ENCODE results near the gene PRCP. TPM values are rescaled to one million over a fixed set of nuclear protein-coding genes. Genes with fewer than 3 reads are reported as not detected.

PRCP gene
- total RNA-seq, 4 donors from 2014 or later, result 12.5 to 56.9 (median 16.4) TPM

DNA sequence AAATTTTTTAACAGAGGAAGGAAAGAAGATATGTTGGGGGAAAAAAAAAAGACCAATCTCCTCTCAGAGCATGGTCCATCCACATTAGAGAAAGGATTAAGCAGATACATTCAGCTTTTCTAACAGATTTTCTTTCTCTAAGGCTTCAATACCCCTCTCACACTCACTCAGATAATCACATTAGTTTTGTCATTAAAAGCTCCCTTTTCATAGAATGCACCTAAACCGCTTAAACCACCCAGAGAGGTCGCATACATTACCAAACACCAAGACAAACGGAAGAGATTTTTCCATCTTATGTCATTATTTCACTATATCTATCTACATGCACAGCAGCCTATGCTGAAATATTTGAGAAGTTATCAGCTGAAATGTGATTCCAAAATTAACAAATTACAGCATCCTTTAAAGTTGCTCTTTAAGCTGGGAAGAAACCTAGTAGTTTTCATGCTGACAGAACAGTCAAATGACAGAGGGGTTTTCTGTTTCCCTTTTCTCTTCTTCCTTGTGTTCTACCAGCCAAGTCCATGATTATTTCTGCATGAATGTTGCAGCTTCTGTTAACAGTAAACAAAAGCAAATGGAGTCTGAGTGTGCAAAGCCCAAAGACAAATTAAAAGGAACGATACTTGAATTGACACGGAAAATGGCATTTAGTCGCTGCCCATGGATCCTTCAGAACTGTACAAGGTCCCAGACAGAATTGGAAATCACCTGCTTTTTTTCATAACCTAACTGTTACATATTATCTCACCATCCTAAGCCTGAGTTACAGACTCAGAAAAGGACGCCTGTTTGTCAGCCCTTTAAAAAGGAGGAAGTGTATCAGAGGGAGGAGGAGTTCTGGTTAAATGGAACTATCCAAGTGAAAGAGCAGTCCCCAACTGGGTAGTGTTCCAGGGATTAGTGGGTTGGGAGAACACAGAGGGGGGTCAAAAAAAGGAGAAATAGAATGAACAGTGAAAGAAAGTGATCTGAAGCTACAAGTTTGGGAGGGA, 54.6 kb downstream of the PRCP start:
- no peak for DNase-seq
- TF ChIP-seq, protein P1, sequence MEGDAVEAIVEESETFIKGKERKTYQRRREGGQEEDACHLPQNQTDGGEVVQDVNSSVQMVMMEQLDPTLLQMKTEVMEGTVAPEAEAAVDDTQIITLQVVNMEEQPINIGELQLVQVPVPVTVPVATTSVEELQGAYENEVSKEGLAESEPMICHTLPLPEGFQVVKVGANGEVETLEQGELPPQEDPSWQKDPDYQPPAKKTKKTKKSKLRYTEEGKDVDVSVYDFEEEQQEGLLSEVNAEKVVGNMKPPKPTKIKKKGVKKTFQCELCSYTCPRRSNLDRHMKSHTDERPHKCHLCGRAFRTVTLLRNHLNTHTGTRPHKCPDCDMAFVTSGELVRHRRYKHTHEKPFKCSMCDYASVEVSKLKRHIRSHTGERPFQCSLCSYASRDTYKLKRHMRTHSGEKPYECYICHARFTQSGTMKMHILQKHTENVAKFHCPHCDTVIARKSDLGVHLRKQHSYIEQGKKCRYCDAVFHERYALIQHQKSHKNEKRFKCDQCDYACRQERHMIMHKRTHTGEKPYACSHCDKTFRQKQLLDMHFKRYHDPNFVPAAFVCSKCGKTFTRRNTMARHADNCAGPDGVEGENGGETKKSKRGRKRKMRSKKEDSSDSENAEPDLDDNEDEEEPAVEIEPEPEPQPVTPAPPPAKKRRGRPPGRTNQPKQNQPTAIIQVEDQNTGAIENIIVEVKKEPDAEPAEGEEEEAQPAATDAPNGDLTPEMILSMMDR (IDR thresholded peaks at IDR 0.05), result no peak
- no peak for TF ChIP-seq POLR2A (IDR thresholded peaks at IDR 0.05)
- Histone ChIP-seq H3K9me3 (no peaks in the 10 kb centered on the region), H3K27me3 (no peaks in the 10 kb centered on the region), H3K27ac (no peak overlapping the region), H3K4me1 (no peaks in the 10 kb centered on the region), H3K36me3 (peaks cover 0 to 6% (median 0%) of the 10 kb centered on the region in 3 donors), H3K4me3 (no peak overlapping the region)

DNA sequence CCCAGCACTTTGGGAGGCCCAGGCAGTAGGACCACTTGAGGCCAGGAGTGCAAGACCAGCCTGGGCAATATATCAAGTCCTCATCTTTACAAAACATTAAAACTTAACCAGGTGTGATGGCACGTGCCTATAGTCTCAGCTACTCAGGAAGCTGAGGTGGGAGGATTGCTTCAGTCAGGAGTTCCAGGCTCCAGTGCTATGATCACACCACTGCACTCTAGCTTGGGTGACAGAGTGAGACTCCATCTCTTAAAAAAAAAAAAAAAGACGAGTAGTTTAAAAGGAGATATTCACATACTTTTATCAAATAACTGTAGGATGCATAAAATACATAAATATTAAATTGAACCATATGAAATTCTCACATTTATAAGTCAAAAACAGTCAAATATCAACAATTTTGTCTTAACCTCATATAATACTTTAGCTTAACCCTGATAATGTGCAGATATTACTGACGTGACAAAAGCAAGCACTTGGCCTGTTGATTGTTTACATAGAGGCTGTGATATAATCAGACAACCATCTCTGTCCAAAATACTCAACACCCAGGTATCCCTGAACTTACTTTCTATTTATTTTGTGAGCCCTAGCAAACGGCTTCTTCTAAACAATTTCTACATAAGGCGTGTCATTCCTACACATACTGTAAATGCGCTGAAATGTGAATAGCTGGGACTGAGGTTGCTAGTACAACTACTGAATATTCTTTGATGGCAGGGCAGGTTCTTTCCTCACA, 57.0 kb downstream of the PRCP start:
- no peak overlapping the region for H3K27ac ChIP-seq
- DNase-seq, result no peak
- H3K36me3 ChIP-seq, result peaks cover 0 to 2% (median 0%) of the 10 kb centered on the region in 3 donors
- no peaks in the 10 kb centered on the region for H3K27me3 ChIP-seq
- H3K4me1 ChIP-seq, result no peaks in the 10 kb centered on the region
- H3K9me3 ChIP-seq, result no peaks in the 10 kb centered on the region
- H3K4me3 ChIP-seq, result no peak overlapping the region
- TF ChIP-seq POLR2A (IDR thresholded peaks at IDR 0.05), result no peak
- TF ChIP-seq, protein P1 (IDR thresholded peaks at IDR 0.05), result no peak

DNA sequence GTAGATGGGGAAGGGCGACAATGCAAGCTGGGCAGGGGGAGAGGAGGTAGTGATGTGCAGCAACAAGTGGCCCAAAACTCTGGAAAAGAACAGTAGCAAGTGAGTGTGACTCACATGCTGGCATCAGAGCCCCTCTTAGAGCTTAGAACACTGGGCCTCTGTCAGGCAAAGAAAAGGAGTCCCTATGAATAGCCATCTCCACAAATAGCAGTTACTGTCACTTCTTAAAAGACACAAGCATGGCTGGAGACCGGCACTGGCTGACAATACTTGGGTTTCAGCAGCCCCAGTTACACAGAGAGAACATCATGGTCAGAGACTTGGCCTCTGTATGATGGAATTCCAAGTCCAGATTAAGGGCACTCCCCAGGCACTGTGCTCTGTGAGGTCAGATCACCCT, 58.2 kb downstream of the PRCP start:
- no peak for DNase-seq
- Histone ChIP-seq H3K4me3 (no peak overlapping the region), H3K36me3 (peaks cover 0 to 4% (median 0%) of the 10 kb centered on the region in 3 donors), H3K9me3 (no peaks in the 10 kb centered on the region), H3K27me3 (no peaks in the 10 kb centered on the region), H3K27ac (no peak overlapping the region), H3K4me1 (no peaks in the 10 kb centered on the region)
- TF ChIP-seq, protein P1 (IDR thresholded peaks at IDR 0.05), result no peak
- no peak for TF ChIP-seq POLR2A (IDR thresholded peaks at IDR 0.05)

DNA sequence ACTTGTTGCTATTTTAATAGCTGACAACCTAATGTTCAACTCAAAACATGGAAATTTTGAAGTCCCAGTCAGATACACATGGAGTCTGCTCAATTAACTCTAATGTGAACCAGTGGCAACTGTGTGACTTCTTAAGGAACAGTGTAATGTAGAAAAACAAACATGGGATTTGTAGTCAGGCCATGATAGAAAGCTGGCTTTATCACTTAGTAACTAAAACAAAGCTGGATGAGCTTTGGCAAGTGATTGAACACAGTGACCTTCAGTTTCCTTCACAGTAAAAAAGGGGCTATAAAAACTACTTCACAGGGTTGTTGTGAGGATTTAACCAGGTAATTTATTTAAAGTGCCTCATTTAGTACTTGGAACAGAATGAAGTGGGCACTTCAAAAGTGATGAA, 62.6 kb downstream of the PRCP start:
- Histone ChIP-seq H3K4me1 (no peaks in the 10 kb centered on the region), H3K27me3 (no peaks in the 10 kb centered on the region), H3K27ac (no peak overlapping the region), H3K4me3 (no peak overlapping the region), H3K9me3 (no peaks in the 10 kb centered on the region), H3K36me3 (peaks cover 0 to 4% (median 0%) of the 10 kb centered on the region in 3 donors)
- no peak for DNase-seq
- no peak for TF ChIP-seq POLR2A (IDR thresholded peaks at IDR 0.05)
- TF ChIP-seq, protein P1 (IDR thresholded peaks at IDR 0.05), result no peak

DNA sequence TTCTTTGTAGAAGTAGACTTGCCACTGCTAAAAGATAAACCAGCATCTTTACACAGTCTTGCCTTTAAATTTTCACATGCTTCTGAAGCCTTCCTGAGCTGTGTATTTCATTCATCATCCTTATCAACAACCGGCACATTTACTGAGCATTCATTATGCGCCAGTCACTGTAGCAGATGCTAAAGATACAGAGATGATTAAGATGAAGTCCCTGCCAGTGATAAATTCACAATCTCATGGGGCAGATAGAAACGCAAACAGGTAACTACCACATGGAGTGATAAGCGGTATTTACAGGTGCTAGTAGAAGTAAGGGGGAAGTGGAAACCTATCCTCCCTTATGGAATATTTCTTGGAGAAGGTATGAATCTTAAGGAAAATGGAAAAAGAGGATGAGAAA, 67.2 kb downstream of the PRCP start:
- TF ChIP-seq, protein P1 (IDR thresholded peaks at IDR 0.05), result no peak
- no peak for TF ChIP-seq POLR2A (IDR thresholded peaks at IDR 0.05)
- Histone ChIP-seq H3K4me1 (no peaks in the 10 kb centered on the region), H3K9me3 (no peaks in the 10 kb centered on the region), H3K27me3 (no peaks in the 10 kb centered on the region), H3K4me3 (no peak overlapping the region), H3K27ac (no peak overlapping the region), H3K36me3 (peaks cover 0 to under 1% (median 0%) of the 10 kb centered on the region in 3 donors)
- no peak for DNase-seq

All from Peyer's patch (tissue), 4 donors.